PC-3 (cell line): Measurements from ENCODE around the gene ZNF324B.
"Not testable (repeated sequence)": the region's sequence is repeated elsewhere in the genome, so short reads cannot be mapped to it uniquely, and the experiment has no call there.

Source experiments
- CTCF ChIP-seq: fragments of 300-600 bp; sonication (generic); conservative IDR thresholded peaks from 2 replicates; pipeline ENCODE4 v1.5.1; 2017; ENCODE audit warnings: antibody characterized with exemption, low read depth, mild to moderate bottlenecking, low read length
- EZH2 ChIP-seq: fragments of 300-600 bp; sonication (generic); IDR thresholded peaks from one replicate; pipeline ENCODE4 v1.6.1; 2017; ENCODE audit warnings: antibody characterized with exemption, mild to moderate bottlenecking, low read length; ENCODE audit not compliant: unreplicated experiment
- EZH2phosphoT487 ChIP-seq: fragments of 300-600 bp; sonication (generic); IDR thresholded peaks from 2 replicates; pipeline ENCODE4 v1.6.1; 2018; ENCODE audit warnings: mild to moderate bottlenecking, antibody characterized with exemption, low read length, borderline replicate concordance

- TF ChIP-seq CTCF, EZH2phosphoT487, EZH2: not testable (repeated sequence)
Observed at GRCh38 chr19:58442986-58443385, 8.4 kb upstream of the ZNF324B start.
